Placental pericyte (primary cell): ENCODE data around the gene PRB4. TPM values are rescaled to one million over a fixed set of nuclear protein-coding genes. Genes with fewer than 3 reads are reported as not detected.

Experiments used
- total RNA-seq: library from RNA; depleted of rRNA; stranded (reverse); fragments of >200 nt; gene quantifications from 2 replicates; pipeline ENCODE4 v1.2.3, GENCODE V29; 2012

The PRB4 gene
- not detected in 2 replicates for total RNA-seq

GRCh38 chr12:11310336-11310735 is at the start of gene PRB4:
TSS of gene PRB4 (minus strand) at chr12:11310436. CDS start at chr12:11310398, 38 bp downstream.

GRCh38 chr12:11269607-11270006 is 40.6 kb downstream of the PRB4 start, which contains the start of gene PRB3:
TSS of gene PRB3 (minus strand) at chr12:11269707. CDS start at chr12:11269669, 38 bp downstream.

Other genes starting within 250 kb of the PRB4 start
- gene TAS2R46, start 248.1 kb downstream of the PRB4 start, total RNA-seq, result 2.6 and 3.5 TPM in 2 replicates
- 6.3 TPM in 1 of 2 replicates, not detected in the other for gene TAS2R43, start 218.1 kb downstream of the PRB4 start, total RNA-seq
- 7.4 and 9.2 TPM in 2 replicates for gene TAS2R30, start 175.8 kb downstream of the PRB4 start, total RNA-seq
- 5.7 and 8.3 TPM in 2 replicates for gene SMIM10L1, start 139.2 kb downstream of the PRB4 start, total RNA-seq
- gene TAS2R42, start 123.5 kb downstream of the PRB4 start, total RNA-seq, result not detected in 2 replicates
- gene PRB3, start 40.7 kb downstream of the PRB4 start, total RNA-seq, result not detected in 2 replicates
- gene PRB2, start 85.1 kb upstream of the PRB4 start, total RNA-seq, result not detected in 2 replicates